GM18870 (cell line): Measurements from ENCODE around the gene DMD.
"Not testable (repeated sequence)": the region's sequence is repeated elsewhere in the genome, so short reads cannot be mapped to it uniquely, and the experiment has no call there.

ENCODE experiments used
- ATAC-seq: cut with Tn5 transposase; IDR thresholded peaks from one replicate; pipeline ENCODE4 v1.9.1; 2021; ENCODE audit warnings: moderate library complexity; ENCODE audit not compliant: unreplicated experiment

DMD gene

GRCh38 chrX:32867781-32868523 is 343.4 kb downstream of the DMD start:
- no peak for ATAC-seq

DNA sequence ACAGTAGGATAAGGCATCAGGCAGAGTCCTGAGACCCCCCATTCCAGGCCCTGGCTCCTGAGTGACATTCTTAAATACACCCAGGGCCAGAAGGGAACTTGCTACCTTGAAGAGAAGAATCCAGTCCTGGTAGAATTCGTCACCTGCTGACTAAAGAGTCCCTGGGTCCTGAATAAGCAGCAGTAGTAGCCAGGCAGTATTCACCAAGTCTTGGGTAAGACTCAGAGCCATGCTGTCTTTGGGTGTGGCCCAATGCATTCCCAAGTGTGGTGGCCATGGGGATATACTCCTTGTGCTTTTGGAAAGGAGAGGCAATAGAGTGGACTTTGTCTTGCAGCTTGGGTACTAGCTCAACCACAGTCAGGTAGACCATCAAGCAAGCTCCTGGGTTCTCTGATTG is 359.1 kb downstream of the DMD start:
- no peak for ATAC-seq

- ATAC-seq = no peak
Observed at GRCh38 chrX:32851556-32851955, 359.8 kb downstream of the DMD start.

GRCh38 chrX:32847921-32848320 is 363.4 kb downstream of the DMD start:
- no peak for ATAC-seq

DNA sequence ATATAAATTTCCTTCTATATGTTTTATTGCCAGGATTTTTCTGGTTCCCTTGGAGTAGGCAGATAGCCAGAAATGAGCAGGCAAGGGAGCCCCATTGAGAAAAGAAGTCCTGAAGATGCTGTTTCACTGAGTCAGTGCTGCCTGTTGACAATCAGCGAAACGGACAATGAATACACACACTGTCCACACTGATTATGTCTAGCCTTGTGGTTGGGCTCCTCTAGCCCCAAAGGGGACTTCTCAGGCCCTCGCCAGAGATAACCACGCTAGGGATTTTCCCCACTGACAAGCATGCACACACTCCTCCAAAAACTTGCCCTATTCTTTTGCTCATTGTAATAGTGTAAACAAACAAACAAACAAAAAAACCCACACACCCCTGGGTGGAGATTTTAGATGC is 369.3 kb downstream of the DMD start:
- ATAC-seq = no peak

DNA sequence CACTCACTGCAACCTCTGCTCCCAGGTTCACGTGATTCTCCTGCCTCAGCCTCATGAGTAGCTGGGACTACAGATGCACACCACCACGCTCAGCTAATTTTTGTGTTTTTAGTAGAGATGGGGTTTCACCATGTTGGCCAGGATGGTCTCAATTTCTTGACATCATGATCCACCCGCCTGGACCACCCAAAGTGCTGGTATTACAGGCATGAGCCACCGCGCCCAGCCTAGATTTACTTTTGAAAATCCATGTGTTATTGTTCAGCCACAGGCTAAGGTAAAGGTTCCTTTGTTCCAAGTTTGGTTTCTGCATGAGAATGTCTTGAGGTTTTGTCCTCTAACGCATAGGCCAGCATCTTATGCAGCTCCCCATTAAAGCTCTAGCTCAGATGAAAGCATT is 371.6 kb downstream of the DMD start:
- no peak for ATAC-seq

GRCh38 chrX:32825009-32825408 is 386.3 kb downstream of the DMD start:
- ATAC-seq = no peak

DNA sequence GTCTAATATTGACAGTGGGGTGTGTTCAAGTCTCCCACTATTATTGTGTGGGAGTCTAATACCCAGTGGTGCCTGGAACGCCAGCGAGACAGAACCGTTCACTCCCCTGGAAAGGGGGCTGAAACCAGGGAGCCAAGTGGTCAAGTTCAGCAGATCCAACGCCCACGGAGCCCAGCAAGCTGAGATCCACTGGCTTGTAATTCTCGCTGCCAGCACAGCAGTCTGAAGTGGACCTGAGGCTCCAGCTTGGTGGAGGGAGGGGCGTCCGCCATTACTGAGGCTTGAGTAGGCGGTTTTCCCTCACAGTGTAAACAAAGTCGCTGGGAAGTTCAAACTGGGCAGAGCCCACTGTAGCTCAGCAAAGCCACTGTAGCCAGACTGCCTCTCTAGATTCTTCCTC is 407.3 kb downstream of the DMD start:
- ATAC-seq = no peak

GRCh38 chrX:32798990-32799389 is 412.4 kb downstream of the DMD start:
- ATAC-seq = no peak

GRCh38 chrX:32788936-32789335 is 422.4 kb downstream of the DMD start:
- ATAC-seq = no peak

GRCh38 chrX:32780109-32780508 is 431.2 kb downstream of the DMD start:
- no peak for ATAC-seq

GRCh38 chrX:32778965-32779364 is 432.4 kb downstream of the DMD start:
- no peak for ATAC-seq

DNA sequence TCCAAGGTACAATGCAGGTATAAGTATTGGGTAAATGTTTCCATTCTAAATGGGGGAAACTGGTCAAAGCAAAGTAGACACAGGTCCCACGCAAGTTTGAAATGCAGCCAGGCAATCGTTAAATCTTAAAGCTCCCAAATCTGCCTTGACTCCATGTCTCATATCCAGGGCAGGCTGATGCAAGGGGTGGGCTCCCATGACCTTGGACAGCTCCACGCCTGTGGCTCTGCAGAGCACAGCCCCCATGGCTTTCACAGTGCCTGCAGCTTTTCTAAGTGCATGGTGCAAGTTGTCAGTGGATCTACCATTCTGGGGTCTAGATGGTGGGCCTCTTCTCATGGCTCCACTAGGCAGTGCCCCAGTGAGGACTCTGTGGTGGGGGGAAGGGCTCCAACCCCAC is 436.4 kb downstream of the DMD start:
- ATAC-seq = no peak

DNA sequence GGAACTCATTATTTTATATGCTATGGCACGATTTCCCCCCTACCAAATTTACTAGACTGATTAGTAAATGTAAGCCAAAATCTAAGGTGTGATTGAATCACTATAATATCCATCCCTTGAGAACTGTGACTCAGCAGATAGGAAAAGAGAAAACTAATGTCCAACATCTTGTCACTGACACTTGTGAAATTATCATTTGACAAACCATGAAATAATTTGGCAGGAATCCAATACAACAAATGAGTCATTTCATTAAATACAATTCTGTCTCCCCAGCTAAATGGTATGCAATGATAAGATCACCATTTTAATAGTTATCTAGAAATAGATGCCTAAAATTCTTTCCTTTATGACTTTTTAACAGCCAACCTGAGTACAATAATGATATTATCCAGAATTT is 462.3 kb downstream of the DMD start:
- no peak for ATAC-seq

GRCh38 chrX:32745323-32745722 is 466.0 kb downstream of the DMD start:
- no peak for ATAC-seq

- ATAC-seq = no peak
Observed at GRCh38 chrX:32744921-32745320, 466.4 kb downstream of the DMD start.

GRCh38 chrX:32741910-32742309 is 469.4 kb downstream of the DMD start:
- ATAC-seq = no peak

- no peak for ATAC-seq
Observed at GRCh38 chrX:32708542-32708941, 502.8 kb downstream of the DMD start.

- not testable (repeated sequence) for ATAC-seq
Observed at GRCh38 chrX:32705385-32705784, 506.0 kb downstream of the DMD start.

GRCh38 chrX:32687379-32687778 is 524.0 kb downstream of the DMD start:
- ATAC-seq = no peak

DNA sequence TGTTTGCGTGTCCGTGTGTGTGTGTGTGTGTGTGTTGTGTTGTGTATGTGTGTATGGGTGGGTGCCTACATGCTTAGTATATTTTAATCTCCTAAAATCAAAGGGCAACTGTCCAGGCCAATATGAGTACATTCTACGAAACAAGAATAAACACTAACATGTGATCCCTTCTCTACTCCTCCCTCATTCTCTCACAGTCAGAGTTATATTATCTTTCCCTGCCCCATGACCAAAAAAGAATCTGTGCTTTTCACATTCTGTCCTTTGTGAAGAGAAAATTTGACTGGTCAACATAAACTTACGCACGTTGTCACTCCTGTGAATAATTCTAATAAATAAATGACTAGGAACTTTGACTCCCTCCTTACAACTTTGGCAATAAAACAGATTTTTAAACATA is 532.9 kb downstream of the DMD start:
- ATAC-seq = no peak

GRCh38 chrX:32673193-32673592 is 538.2 kb downstream of the DMD start:
- ATAC-seq = no peak

- ATAC-seq = no peak
Observed at GRCh38 chrX:32662516-32662915, 548.8 kb downstream of the DMD start.
